Ovary (tissue), 3 donors: ENCODE data around the gene SNAP29.

Experiments used
- EP300 ChIP-seq: sonication (generic); formaldehyde crosslinking; IDR thresholded peaks from one replicate; pipeline ENCODE4 v1.6.1; 2017; ENCODE audit warnings: antibody characterized with exemption
- TF ChIP-seq, protein P1 (sequence below), 3 donors: fragments of 450-650 bp in 2 of 3; fragments of 200-600 bp in 1 of 3; IDR thresholded peaks; one replicate each; pipeline versions ENCODE4 v1.5.1 to v1.8.0; 2016 to 2022; ENCODE audit warnings: antibody characterized with exemption in 3 of 3, mild to moderate bottlenecking in 1 of 3
- donor health status: DM: no; HTN: no; CAD: no.

DNA sequence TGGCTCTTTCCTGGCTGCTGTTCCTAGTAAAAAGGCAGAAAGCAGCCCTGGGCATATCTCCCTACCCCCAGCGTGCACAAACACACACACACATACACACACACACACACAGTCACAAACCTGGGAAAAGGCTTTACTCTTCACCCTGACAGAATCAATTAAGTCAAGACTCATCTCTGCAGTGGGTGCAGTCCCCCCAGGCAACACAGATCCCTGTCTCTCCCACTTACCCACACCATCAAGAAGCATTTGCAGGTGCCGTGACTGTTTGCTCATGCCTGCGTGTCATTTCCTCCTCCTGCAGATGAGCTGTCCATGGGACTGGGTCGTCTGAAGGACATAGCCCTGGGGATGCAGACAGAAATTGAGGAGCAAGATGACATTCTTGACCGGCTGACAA, 28.6 kb downstream of the SNAP29 start:
- TF ChIP-seq, protein P1, sequence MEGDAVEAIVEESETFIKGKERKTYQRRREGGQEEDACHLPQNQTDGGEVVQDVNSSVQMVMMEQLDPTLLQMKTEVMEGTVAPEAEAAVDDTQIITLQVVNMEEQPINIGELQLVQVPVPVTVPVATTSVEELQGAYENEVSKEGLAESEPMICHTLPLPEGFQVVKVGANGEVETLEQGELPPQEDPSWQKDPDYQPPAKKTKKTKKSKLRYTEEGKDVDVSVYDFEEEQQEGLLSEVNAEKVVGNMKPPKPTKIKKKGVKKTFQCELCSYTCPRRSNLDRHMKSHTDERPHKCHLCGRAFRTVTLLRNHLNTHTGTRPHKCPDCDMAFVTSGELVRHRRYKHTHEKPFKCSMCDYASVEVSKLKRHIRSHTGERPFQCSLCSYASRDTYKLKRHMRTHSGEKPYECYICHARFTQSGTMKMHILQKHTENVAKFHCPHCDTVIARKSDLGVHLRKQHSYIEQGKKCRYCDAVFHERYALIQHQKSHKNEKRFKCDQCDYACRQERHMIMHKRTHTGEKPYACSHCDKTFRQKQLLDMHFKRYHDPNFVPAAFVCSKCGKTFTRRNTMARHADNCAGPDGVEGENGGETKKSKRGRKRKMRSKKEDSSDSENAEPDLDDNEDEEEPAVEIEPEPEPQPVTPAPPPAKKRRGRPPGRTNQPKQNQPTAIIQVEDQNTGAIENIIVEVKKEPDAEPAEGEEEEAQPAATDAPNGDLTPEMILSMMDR (IDR thresholded peaks at IDR 0.05): no peak
- no peak for TF ChIP-seq EP300
